ENCODE data around the gene PICALM. TPM values are rescaled to one million over a fixed set of nuclear protein-coding genes. Genes with fewer than 3 reads are reported as not detected.

Gene PICALM
- total and polyA plus RNA-seq, 2 of the 8 experiments (the other 6 are each of a cell fraction or from before 2014, with no cell fraction given): 69.4 to 71.3 TPM

DNA sequence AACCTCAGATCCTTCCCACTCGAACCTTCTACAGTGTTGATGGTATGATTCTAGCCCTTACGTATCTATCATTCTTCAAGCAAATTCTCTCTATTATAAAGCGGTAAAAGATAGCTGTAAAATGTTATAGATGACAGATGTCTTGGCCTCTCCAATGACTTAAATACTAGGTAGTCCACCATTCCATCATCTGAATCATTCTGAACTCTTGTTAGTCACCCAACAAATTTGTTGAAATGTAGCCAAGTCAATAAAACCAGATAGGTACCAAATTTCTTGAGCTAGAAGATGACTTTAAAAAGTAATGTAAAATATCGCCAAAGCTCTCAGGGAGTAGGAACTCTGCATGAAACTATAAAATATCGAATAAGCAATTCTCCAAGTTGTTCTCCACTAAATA, 32.6 kb upstream of the PICALM start:
- H2BK12ac ChIP-seq (ENCODE audit: low read depth, low read length): no peak overlapping the region
- no peak overlapping the region for H3K23ac ChIP-seq (ENCODE audit: insufficient read length)
- no peak overlapping the region for H3K4me3 ChIP-seq (ENCODE audit: extremely low read depth in 1 of 4, insufficient read depth in 2 of 4, low read depth in 3 of 4, low read length in 4 of 4)
- no peak overlapping the region for H2BK15ac ChIP-seq (ENCODE audit: low read length)
- POLR2A ChIA-PET (ENCODE audit: partially characterized antibody): interaction anchor here (0.8 kb wide), 1 partner anchor 201 kb away, joined by 3 read pairs; no protein-coding TSS in a partner anchor
- H3K23me2 ChIP-seq (ENCODE audit: low read depth, low read length): no peaks in the 10 kb centered on the region
- no peak overlapping the region for H3K4me2 ChIP-seq (ENCODE audit: insufficient read depth in 1 of 2, low read depth in 2 of 2, low read length in 2 of 2)
- no peak overlapping the region for H3K27ac ChIP-seq (ENCODE audit: low read depth, low read length)
- H4K5ac ChIP-seq (ENCODE audit: insufficient read length, low read depth, low read length): no peak overlapping the region
- no peak overlapping the region for H3K14ac ChIP-seq (ENCODE audit: insufficient read length)
- no peak overlapping the region for H3K56ac ChIP-seq (replicated peaks; ENCODE audit: insufficient read length, low read depth, low read length)
- H3K79me1 ChIP-seq (ENCODE audit: low read depth, low read length): no peaks in the 10 kb centered on the region
- H3K9me3 ChIP-seq (ENCODE audit: insufficient read depth in 2 of 2, low read depth in 1 of 2, low read length in 1 of 2): no peaks in the 10 kb centered on the region
- H3K4ac ChIP-seq (replicated peaks; ENCODE audit: insufficient read length, low read depth, low read length): no peak overlapping the region
- no peaks in the 10 kb centered on the region for H4K20me1 ChIP-seq (replicated peaks in 1 of 2; ENCODE audit: control insufficient read depth in 1 of 2, insufficient read depth in 2 of 2, low read length in 2 of 2)
- no peak overlapping the region for H2AK5ac ChIP-seq (ENCODE audit: low read depth, low read length)
- peaks cover 0 to 2% (median 0%) of the 10 kb centered on the region in 4 experiments; a peak in 1 of 7 replicates for H3K27me3 ChIP-seq (replicated peaks in 1 of 4; ENCODE audit: control insufficient read depth in 3 of 4, extremely low read depth in 1 of 4, insufficient read depth in 3 of 4, low read length in 3 of 4)
- DNase-seq (ENCODE audit: low read depth in 1 of 2, low spot score in 2 of 2) (no peak), FAIRE-seq (no peak)
- no peak overlapping the region for H2BK5ac ChIP-seq (ENCODE audit: low read depth, low read length)
- CTCF ChIA-PET (ENCODE audit: partially characterized antibody): interaction anchor here (1.1 kb wide), 2 partner anchors 34 to 117 kb away, joined by 3 read pairs; no protein-coding TSS in a partner anchor
- no peak overlapping the region for H2AFZ ChIP-seq (ENCODE audit: low read length)
- WGBS, 2 experiments (ENCODE audit: extremely low coverage in 1 of 2, insufficient coverage in 1 of 2, insufficient read length in 1 of 2, insufficient replicate concordance in 2 of 2, low coverage in 1 of 2, low lambda C conversion rate in 2 of 2, missing lambda C conversion rate in 1 of 2): 84% methylated on average over 5 of the region's 5 CpGs; no CpG with 5 or more reads in 1 of the 2 experiments
- no peak overlapping the region for H3K18ac ChIP-seq (ENCODE audit: extremely low read depth, low read length)
- H3K4me1 ChIP-seq (replicated peaks in 1 of 4; ENCODE audit: control insufficient read depth in 3 of 4, insufficient read depth in 4 of 4, low read length in 3 of 4): no peaks in the 10 kb centered on the region
- no peak overlapping the region for H3K9ac ChIP-seq (replicated peaks in 1 of 4; ENCODE audit: extremely low read depth in 1 of 4, low read depth in 3 of 4, low read length in 3 of 4)
- no peak for TF ChIP-seq RBBP5 (IDR thresholded peaks at IDR 0.05; ENCODE audit: borderline replicate concordance, low read depth, low read length)
- H2BK120ac ChIP-seq (replicated peaks; ENCODE audit: low read depth, low read length): no peak overlapping the region
- no peak overlapping the region for H4K8ac ChIP-seq (ENCODE audit: extremely low read depth, insufficient read depth, low read length)
- no peak overlapping the region for H2BK20ac ChIP-seq (ENCODE audit: low read length)
- H3K36me3 ChIP-seq (ENCODE audit: control insufficient read depth in 2 of 4, insufficient read depth in 4 of 4, low read length in 3 of 4): no peaks in the 10 kb centered on the region
- H3K79me2 ChIP-seq (ENCODE audit: control insufficient read depth in 1 of 2, insufficient read depth in 2 of 2, low read length in 2 of 2): no peaks in the 10 kb centered on the region
- no peak overlapping the region for H4K91ac ChIP-seq (replicated peaks; ENCODE audit: insufficient read length, low read length)

Data from H1 (cell line).